ENCODE data around the gene NUBPL. TPM values are rescaled to one million over a fixed set of nuclear protein-coding genes. Genes with fewer than 3 reads are reported as not detected.

The NUBPL gene
- total RNA-seq, 1 donor from 2014 or later = 12.5 TPM

DNA sequence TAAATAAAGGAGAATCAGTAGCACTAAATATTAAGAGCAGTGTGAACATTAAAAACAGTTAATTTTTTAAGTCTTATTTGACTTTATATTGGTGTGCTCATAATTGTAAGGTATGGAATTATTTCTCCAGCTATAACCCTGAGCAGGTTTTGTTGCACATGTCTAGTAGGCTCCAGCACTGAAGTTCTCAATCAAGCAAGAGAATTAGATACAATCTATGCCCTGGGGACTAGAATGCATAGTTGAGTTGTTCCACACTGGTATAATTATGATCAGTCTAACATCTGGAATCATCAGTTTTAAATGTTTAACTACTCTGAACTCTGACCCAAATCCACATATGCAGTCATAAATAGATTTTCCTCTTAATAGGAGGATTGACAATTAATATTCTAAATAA is 258.1 kb downstream of the NUBPL start:
- no peaks in the 10 kb centered on the region for H3K4me1 Mint-ChIP-seq (ENCODE audit: low read depth, unreplicated experiment)

DNA sequence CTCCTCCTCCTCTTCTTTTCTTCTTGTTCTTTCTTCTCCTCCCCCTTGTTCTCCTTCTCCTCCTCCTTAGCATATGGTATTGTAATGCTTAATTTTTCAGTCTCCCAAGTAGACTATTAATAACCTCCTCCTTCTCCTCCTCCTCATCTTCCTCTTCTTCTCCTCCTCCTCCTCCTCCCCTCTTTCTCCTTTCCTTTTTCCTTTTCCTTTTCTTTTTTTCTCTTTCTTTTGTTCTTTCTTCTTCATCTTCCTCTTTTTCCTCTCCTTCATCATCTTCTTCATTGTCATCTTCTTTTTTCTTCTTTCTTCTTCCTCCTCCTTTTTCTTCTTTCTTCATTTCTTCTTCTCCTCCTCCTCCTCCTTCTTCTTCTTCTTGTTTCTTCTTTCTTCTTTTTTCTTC is 264.3 kb downstream of the NUBPL start:
- DNase-seq = no peak
- Mint-ChIP-seq H3K27ac (ENCODE audit: unreplicated experiment) (no peak overlapping the region), H3K36me3 (ENCODE audit: unreplicated experiment) (no peaks in the 10 kb centered on the region), H3K27me3 (ENCODE audit: unreplicated experiment) (peaks cover 2% of the 10 kb centered on the region), H3K9me3 (ENCODE audit: unreplicated experiment) (peaks cover 2% of the 10 kb centered on the region), H3K4me1 (ENCODE audit: low read depth, unreplicated experiment) (no peaks in the 10 kb centered on the region), H3K4me3 (ENCODE audit: unreplicated experiment) (no peak overlapping the region)
- TF ChIP-seq CTCF (IDR thresholded peaks at IDR 0.05; ENCODE audit: partially characterized antibody, unreplicated experiment) = no peak

More for the DNA sequence above, 258.1 kb downstream of the NUBPL start:
- Mint-ChIP-seq H3K9me3 (ENCODE audit: unreplicated experiment) (peaks cover 1% of the 10 kb centered on the region), H3K4me3 (ENCODE audit: unreplicated experiment) (no peak overlapping the region), H3K36me3 (ENCODE audit: unreplicated experiment) (peaks cover 5% of the 10 kb centered on the region), H3K27ac (ENCODE audit: unreplicated experiment) (no peak overlapping the region), H3K27me3 (ENCODE audit: unreplicated experiment) (peaks cover 2% of the 10 kb centered on the region)
- TF ChIP-seq CTCF (IDR thresholded peaks at IDR 0.05; ENCODE audit: partially characterized antibody, unreplicated experiment) = no peak
- no peak for DNase-seq

GRCh38 chr14:31827325-31827724 is 266.1 kb downstream of the NUBPL start:
- TF ChIP-seq CTCF (IDR thresholded peaks at IDR 0.05; ENCODE audit: partially characterized antibody, unreplicated experiment) = no peak
- Mint-ChIP-seq H3K36me3 (ENCODE audit: unreplicated experiment) (no peaks in the 10 kb centered on the region), H3K4me3 (ENCODE audit: unreplicated experiment) (no peak overlapping the region), H3K9me3 (ENCODE audit: unreplicated experiment) (peaks cover 2% of the 10 kb centered on the region), H3K27me3 (ENCODE audit: unreplicated experiment) (no peaks in the 10 kb centered on the region), H3K27ac (ENCODE audit: unreplicated experiment) (no peak overlapping the region), H3K4me1 (ENCODE audit: low read depth, unreplicated experiment) (no peaks in the 10 kb centered on the region)
- no peak for DNase-seq

- Mint-ChIP-seq H3K36me3 (ENCODE audit: unreplicated experiment) (no peaks in the 10 kb centered on the region), H3K9me3 (ENCODE audit: unreplicated experiment) (peaks cover 2% of the 10 kb centered on the region), H3K4me3 (ENCODE audit: unreplicated experiment) (no peak overlapping the region), H3K27me3 (ENCODE audit: unreplicated experiment) (no peaks in the 10 kb centered on the region), H3K27ac (ENCODE audit: unreplicated experiment) (no peak overlapping the region), H3K4me1 (ENCODE audit: low read depth, unreplicated experiment) (no peaks in the 10 kb centered on the region)
- no peak for DNase-seq
- TF ChIP-seq CTCF (IDR thresholded peaks at IDR 0.05; ENCODE audit: partially characterized antibody, unreplicated experiment) = no peak
These were observed 268.0 kb downstream of the NUBPL start for GRCh38 chr14:31828946-31829868.

- no peak for DNase-seq
- H3K27me3 Mint-ChIP-seq (ENCODE audit: unreplicated experiment) = no peaks in the 10 kb centered on the region
- no peak overlapping the region for H3K27ac Mint-ChIP-seq (ENCODE audit: unreplicated experiment)
- H3K4me3 Mint-ChIP-seq (ENCODE audit: unreplicated experiment) = no peak overlapping the region
- no peak for TF ChIP-seq CTCF (IDR thresholded peaks at IDR 0.05; ENCODE audit: partially characterized antibody, unreplicated experiment)
- no peaks in the 10 kb centered on the region for H3K9me3 Mint-ChIP-seq (ENCODE audit: unreplicated experiment)
- no peaks in the 10 kb centered on the region for H3K4me1 Mint-ChIP-seq (ENCODE audit: low read depth, unreplicated experiment)
- H3K36me3 Mint-ChIP-seq (ENCODE audit: unreplicated experiment) = no peaks in the 10 kb centered on the region
These were observed 273.4 kb downstream of the NUBPL start for GRCh38 chr14:31834616-31835015.

All from glutamatergic neuron (in vitro differentiated cells).